Esophagus mucosa (tissue), 1 donor: ENCODE measurements around the gene ASB16. TPM values are rescaled to one million over a fixed set of nuclear protein-coding genes. Genes with fewer than 3 reads are reported as not detected.
"Not testable (repeated sequence)": the region's sequence is repeated elsewhere in the genome, so short reads cannot be mapped to it uniquely, and the experiment has no call there.

Experiments
- ATAC-seq: fragments of 200-7000 bp; cut with Tn5 transposase; one replicate; pipeline ENCODE4 v1.9.1; 2020
- total RNA-seq: library from RNA; stranded (reverse); gene quantifications from one replicate; pipeline ENCODE4 v1.2.4, GENCODE V29; 2023
- donor health status: DM: yes; HTN: yes; CAD: no.

ASB16 gene, protein sequence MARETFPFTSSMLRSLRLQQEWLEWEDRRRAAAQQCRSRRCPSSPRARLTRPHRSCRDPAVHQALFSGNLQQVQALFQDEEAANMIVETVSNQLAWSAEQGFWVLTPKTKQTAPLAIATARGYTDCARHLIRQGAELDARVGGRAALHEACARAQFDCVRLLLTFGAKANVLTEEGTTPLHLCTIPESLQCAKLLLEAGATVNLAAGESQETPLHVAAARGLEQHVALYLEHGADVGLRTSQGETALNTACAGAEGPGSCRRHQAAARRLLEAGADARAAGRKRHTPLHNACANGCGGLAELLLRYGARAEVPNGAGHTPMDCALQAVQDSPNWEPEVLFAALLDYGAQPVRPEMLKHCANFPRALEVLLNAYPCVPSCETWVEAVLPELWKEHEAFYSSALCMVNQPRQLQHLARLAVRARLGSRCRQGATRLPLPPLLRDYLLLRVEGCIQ
- not detected for total RNA-seq

GRCh38 chr17:44170499-44171201 lies at the start of gene ASB16:
Gene ASB16 (plus strand): TSS chr17:44170704. CDS start chr17:44170790, 86 bp downstream.
- ATAC-seq: no peak

DNA sequence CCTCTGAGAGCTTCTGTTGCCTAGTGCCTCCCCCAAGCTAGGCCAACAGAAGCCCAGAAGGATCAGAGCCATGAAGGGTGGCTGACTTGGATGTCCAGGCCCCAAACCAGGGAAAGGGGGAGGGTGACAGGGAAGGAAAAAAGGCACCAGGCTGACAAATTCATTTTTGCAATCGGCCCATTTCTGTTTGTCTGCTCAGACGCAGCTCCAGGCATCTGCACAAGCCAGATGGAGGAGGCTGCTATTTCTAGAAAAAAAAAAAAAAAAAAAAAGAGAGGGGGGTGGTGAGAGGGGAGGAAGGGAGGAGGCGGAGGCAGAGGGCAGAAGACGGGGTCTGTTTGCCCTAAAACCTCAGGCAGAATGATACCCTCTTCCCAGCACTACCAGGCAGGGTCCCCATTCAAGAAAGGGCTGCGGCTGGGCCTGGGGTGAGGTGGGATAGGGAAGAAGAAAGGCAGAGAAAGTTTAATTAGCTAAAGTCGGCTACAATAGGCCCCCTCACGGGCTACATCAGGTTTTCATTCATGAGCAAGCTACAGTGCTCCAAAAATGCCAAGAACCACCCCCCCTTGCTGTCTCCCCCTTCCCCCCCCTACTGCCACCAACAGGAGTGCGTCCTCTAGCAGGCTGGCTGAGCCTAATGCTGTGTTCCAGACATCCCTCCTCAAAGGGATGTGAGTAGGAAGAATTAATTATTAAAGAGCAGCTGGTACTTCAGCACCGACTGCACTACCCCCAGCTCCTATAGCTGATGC lies 49.5 kb upstream of the ASB16 start:
- no peak for ATAC-seq

GRCh38 chr17:44121997-44122815 lies 48.3 kb upstream of the ASB16 start:
- no peak for ATAC-seq

DNA sequence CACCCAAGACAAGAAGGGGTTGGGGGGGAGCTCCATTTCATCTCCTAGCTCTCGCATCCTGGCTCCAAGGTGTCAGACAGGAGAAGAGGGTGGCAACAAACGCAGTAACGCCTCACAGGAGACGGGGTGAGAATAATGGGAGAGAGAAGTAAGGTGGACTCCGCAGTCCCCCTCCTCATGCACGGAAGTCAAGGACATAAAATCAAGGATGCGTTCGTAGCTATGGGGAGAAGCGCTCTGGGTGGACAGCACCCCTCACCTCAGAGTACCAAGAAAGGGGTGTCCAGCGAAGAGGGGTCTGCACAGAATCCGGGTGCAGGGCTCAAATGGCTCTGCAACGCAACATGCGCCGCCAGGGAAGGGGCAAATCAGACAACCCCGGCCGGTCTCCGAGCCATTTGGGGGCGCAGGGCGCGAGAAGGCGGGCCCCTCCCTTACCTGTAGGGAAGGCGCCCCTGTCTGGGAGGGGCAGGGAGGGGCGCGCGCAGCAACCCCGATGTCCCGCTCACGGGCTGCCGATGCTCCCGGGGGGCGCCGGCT lies 47.6 kb upstream of the ASB16 start:
- peak; percentile 3 for ATAC-seq

- ATAC-seq: peak; percentile 95
Observed at GRCh38 chr17:44123356-44124117, 47.0 kb upstream of the ASB16 start, which contains the start of gene HDAC5. Gene HDAC5 (minus strand): TSS chr17:44123641. CDS start chr17:44117515, 6,126 bp downstream.

DNA sequence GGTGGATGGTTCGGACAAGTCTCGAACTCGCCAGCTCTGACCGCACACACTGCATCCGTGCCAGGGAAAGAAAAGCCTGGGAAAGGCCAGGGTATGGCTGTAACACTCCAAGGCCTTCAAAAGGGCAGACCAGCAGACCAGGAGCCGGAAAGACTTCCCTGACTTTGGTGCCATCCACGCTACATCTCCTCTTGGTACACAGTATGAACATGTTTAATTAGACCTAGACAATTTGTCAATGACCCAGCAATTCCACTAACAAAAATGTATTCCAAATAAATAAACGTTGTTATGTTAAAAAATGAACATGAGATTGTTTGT lies 46.4 kb upstream of the ASB16 start:
- no peak for ATAC-seq

DNA sequence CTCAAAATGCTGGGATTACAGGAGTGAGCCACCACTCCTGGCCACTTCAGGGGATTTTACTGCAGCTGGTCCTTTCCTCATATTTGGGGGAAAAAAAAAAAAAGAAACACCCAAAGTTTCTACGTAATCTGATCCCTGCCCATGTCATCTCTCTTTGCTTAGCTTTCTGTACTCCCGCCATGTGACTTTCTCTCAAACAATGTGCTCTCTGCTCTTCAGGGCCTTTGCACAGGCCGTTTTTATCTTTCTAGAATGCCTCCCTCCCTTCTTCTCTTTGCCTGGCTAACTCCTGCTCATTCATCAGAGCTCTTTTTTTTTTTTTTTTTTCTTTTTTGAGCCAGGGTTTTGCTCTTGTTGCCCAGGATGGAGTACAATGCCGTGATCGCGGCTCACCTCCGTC lies 42.1 kb upstream of the ASB16 start:
- ATAC-seq: no peak

GRCh38 chr17:44130693-44131349 lies 39.7 kb upstream of the ASB16 start:
- ATAC-seq: no peak

DNA sequence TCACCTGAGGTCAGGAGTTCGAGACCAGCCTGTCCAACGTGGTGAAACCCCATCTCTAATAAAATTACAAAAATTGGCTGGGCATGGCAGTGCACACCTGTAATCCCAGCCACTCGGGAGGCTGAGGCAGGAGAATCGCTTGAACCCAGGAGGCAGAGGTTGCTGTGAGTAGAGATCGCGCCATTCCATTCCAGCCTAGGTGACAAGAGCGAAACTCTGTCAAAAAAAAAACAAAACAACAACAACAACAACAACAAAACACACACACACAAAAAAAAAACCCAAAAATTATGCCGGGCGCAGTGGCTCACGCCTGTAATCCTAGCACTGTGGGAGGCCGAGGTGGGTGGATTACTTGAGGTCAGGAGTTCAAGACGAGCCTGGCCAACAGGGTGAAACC lies 39.1 kb upstream of the ASB16 start:
- ATAC-seq: not testable (repeated sequence)

DNA sequence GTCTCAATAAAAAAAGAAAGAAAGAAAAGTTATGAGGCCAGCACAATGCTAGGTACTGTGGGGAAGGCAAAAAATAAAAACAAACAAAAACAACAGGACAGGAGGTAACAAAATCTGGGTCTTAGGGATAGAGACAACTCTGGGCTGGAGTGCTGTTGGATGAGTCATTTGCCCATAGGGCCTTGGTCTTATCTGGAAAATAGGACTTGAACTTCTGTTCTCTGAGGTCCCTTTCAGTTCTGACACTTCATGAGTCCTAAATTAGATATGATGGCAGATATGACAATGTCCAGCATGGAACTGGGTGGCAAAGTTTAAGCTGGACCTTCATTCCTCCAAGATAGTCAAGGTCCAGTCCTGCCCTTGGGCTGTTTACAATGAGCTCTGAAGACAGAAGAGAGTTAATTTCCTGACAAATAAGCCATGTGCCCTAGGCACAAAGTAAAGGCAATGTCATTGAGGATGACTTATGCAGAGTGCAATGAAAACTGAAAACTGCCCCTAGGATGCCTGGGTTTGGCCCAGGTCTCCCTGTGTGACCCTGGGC lies 38.2 kb upstream of the ASB16 start:
- ATAC-seq: no peak

- no peak for ATAC-seq
Observed at GRCh38 chr17:44133918-44134476, 36.5 kb upstream of the ASB16 start.

GRCh38 chr17:44134752-44135568 lies 35.5 kb upstream of the ASB16 start:
- ATAC-seq: no peak

DNA sequence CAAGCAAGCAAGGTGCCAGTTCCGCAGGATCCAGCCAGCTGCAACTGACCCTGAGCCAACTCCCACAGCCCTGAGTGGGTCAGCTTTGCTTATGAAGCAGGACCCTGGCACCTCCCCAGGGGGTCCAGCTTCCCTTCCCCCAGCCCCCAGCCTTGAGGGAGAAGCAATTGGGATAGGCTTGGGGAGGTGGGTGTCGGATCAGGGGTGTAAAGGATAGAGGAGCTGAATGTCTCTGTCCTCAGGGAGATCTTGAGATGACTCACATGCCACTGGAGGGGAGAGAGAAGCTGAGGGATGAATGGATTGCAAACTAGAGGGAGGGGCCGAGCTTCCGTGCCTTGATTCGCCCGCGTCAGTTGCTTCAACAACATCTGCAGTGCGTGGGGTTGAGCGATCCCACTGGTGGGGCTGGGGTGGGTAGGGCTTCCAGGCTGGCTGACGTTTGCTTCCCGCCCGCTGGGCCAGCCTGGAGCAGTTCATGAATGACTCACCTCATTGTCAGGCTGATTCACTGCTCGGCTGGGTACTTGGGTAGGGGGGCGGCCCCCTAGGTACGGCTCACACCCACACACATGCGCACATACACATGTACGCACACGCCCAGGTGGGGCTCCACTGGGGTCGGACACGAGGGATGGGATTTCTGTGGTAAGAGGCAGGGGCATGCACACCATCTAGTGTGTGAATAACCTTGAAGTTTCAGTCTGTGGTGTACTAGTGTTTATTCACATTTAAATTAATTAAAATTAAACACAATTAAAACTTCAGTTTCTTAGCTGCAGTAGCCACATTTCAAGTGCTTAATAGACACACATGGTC lies 32.4 kb upstream of the ASB16 start:
- ATAC-seq: peak; percentile 91

- not testable (repeated sequence) for ATAC-seq
Observed at GRCh38 chr17:44143921-44144320, 26.6 kb upstream of the ASB16 start.

DNA sequence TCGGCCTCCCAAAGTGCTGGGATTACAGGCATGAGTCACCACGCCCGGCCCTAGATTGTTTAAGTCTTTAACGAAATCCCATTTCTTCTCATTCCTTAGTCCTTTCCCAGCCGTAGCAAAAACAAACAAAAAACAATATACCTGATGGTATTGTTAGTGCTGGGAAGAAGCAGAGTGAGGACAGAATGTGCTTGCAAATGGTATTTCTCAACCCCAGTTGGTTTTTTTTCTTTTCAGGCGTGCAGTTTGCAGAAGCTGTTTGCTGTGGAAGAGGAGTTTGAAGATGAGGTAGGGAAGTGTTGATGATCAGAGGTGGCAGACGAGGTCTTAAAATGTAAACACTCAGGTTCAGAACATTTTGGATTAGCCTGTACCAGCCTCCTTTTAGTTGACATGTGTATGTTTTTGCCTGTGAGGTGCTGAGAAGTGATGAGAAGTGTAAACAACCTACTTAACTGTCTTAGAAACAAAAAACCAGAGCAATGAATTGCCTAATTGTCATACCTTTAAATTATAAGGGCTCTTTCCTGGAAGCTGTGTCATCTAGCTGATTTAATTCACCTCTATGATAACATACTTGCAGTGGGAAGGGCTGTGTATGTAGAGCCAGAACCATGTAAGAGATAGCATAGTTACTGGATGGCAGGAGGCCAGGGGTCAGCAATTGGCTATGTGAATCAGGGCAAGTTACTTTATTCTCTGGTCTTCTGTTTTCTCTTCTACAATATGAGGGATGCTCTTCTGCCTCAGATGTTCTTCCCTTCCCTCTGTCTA lies 25.4 kb upstream of the ASB16 start:
- peak; percentile 31 for ATAC-seq

DNA sequence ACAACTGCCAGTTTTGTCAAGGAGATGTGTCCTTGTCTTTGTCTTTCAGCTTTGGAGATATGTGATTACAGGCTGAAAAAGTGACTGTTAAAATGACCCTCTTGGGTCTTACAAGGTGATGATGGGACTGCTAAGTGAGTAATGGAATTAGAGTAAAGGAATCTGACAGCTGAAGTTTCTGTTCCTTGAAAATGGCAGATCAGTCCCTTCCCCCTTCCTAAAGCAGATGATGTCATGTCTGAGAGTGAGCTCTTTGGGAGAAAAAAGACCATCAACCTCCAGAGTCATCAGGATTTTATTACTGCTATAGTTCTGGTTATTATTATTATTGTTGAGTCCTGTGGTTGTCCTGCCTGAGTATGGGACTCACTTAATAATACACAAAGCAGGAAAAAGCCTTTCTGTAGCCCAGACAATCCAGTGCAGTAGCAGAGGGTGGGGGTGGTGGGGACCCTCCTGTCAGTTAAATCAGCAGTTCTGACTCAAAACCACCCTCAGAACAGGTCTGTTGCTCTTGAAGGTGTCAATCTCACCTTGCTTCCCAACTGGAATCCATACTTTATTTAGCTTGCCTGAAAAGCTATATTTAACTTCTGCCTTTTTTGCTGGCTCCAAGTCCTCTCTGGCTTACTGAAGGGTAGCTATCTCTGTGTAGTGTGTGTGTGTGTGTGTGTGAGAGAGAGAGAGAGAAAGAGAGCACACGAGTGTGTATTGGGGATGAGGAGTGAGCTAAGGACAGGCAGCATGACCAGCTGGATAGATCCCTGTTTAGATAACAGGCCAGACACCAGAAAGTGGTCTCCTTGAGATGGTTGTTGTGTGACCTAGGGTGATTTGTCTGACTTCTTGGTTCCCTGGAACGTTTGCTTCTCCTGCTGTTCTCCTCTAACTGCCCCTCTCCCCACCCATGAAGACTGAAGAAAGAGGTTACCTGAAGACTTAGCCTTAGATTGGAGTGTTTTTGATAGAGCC lies 23.8 kb upstream of the ASB16 start:
- ATAC-seq: no peak
